Bronchial epithelial cell (primary cell): ENCODE results near the gene ATF7IP. TPM values are rescaled to one million over a fixed set of nuclear protein-coding genes. Genes with fewer than 3 reads are reported as not detected.

Source experiments
- DNase-seq: peaks from one replicate; pipeline ENCODE4 v3.0.0-alpha.2; 2010; ENCODE audit warnings: low read depth
- FAIRE-seq: peaks from 2 replicates; lab custom pipeline; 2011; peaks lifted over from hg19 to GRCh38; lab: Jason Lieb, UNC
- H3K27me3 ChIP-seq: 2 replicates; pipeline ENCODE4 v1.5.1; 2011; ENCODE audit warnings: low read length; ENCODE audit not compliant: control insufficient read depth, insufficient read depth
- H3K36me3 ChIP-seq: 2 replicates; pipeline ENCODE4 v1.5.1; 2011; ENCODE audit warnings: low read length; ENCODE audit not compliant: control insufficient read depth, insufficient read depth
- H3K4me3 ChIP-seq: 2 replicates; pipeline ENCODE4 v1.5.1; 2011; ENCODE audit warnings: mild to moderate bottlenecking, low read depth, low read length, control low read depth
- CTCF ChIP-seq: IDR thresholded peaks from 2 replicates; pipeline ENCODE4 v1.5.1; 2011; ENCODE audit warnings: mild to moderate bottlenecking, moderate library complexity, low read length, control low read depth, inconsistent platforms; ENCODE audit not compliant: insufficient read depth, severe bottlenecking
- total RNA-seq: library from RNA; depleted of rRNA; stranded (reverse); fragments of >200 nt; gene quantifications from 2 replicates; pipeline ENCODE4 v1.2.1, GENCODE V29; 2014

Gene ATF7IP
- total RNA-seq, 1 donor from 2014 or later: 22.4 TPM

GRCh38 chr12:14367040-14367661, 1.7 kb downstream of the ATF7IP start:
- H3K36me3 ChIP-seq: no peaks in the 10 kb centered on the region
- DNase-seq (peak; percentile 49), FAIRE-seq (no peak)
- peak overlapping the region; percentile 75 for H3K4me3 ChIP-seq
- no peaks in the 10 kb centered on the region for H3K27me3 ChIP-seq
- no peak for TF ChIP-seq CTCF

- Histone ChIP-seq H3K4me3 (no peak overlapping the region), H3K27me3 (no peaks in the 10 kb centered on the region), H3K36me3 (no peaks in the 10 kb centered on the region)
- DNase-seq (no peak), FAIRE-seq (no peak)
- TF ChIP-seq CTCF: no peak
Measured at GRCh38 chr12:14369311-14369710, 3.8 kb downstream of the ATF7IP start.

GRCh38 chr12:14373217-14373616, 7.7 kb downstream of the ATF7IP start:
- H3K27me3 ChIP-seq: no peaks in the 10 kb centered on the region
- no peaks in the 10 kb centered on the region for H3K36me3 ChIP-seq
- DNase-seq (peak; percentile 93), FAIRE-seq (no peak)
- TF ChIP-seq CTCF: no peak
- H3K4me3 ChIP-seq: no peak overlapping the region

GRCh38 chr12:14379508-14379907, 14.0 kb downstream of the ATF7IP start:
- DNase-seq (no peak), FAIRE-seq (no peak)
- TF ChIP-seq CTCF: no peak
- H3K4me3 ChIP-seq: no peak overlapping the region
- no peaks in the 10 kb centered on the region for H3K36me3 ChIP-seq
- no peaks in the 10 kb centered on the region for H3K27me3 ChIP-seq

GRCh38 chr12:14384783-14385638, 19.5 kb downstream of the ATF7IP start:
- no peak for FAIRE-seq
- Histone ChIP-seq H3K4me3 (no peak overlapping the region), H3K27me3 (no peaks in the 10 kb centered on the region), H3K36me3 (no peaks in the 10 kb centered on the region)
- DNase-seq: peak; percentile 84
- TF ChIP-seq CTCF: no peak
